Fibroblast of peridontal ligament (primary cell): ENCODE data around the gene PSMD2.
"Not testable (repeated sequence)": the region's sequence is repeated elsewhere in the genome, so short reads cannot be mapped to it uniquely, and the experiment has no call there.

Experiments used
- DNase-seq: peaks from one replicate; pipeline ENCODE4 v3.0.0-alpha.2; 2010; ENCODE audit errors: extremely low read depth

PSMD2 gene

GRCh38 chr3:184339001-184339400 lies 40.0 kb downstream of the PSMD2 start:
- no peak for DNase-seq

GRCh38 chr3:184339451-184340135 lies 40.6 kb downstream of the PSMD2 start:
- not testable (repeated sequence) for DNase-seq

GRCh38 chr3:184341925-184342324 lies 42.9 kb downstream of the PSMD2 start:
- no peak for DNase-seq

DNA sequence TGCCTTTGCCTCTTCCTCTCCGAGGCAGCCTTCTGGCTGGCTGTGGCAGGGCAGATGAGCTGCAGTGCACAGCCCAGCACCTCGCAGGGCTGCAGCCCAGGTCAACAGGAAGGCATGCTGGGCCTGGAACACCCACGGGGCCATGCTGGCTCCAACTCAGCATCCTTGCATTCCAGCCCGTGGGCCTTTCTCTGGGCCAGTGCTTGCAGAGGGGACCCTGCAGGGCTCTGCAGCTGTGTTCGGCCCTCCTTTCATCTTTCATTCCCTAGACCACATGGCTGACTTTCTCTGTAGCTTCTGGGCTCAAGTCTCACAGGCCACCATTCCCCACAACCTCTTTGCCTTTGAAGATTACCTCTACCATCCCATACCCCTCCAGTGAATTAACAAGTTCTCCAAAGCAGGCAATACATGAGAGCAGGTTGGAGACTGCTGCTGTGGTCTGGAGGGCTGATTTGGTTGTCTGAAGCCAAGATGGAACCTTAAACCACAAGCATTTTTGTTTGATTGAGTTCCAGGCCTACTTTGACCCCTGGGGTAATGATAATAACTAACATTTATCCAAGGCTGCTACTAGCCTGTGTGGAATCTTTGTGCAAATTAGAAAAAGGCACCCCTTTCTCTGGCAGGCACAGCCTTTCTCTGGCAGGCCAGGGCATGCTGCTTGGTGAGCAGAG lies 44.3 kb downstream of the PSMD2 start:
- peak; percentile 74 for DNase-seq

DNA sequence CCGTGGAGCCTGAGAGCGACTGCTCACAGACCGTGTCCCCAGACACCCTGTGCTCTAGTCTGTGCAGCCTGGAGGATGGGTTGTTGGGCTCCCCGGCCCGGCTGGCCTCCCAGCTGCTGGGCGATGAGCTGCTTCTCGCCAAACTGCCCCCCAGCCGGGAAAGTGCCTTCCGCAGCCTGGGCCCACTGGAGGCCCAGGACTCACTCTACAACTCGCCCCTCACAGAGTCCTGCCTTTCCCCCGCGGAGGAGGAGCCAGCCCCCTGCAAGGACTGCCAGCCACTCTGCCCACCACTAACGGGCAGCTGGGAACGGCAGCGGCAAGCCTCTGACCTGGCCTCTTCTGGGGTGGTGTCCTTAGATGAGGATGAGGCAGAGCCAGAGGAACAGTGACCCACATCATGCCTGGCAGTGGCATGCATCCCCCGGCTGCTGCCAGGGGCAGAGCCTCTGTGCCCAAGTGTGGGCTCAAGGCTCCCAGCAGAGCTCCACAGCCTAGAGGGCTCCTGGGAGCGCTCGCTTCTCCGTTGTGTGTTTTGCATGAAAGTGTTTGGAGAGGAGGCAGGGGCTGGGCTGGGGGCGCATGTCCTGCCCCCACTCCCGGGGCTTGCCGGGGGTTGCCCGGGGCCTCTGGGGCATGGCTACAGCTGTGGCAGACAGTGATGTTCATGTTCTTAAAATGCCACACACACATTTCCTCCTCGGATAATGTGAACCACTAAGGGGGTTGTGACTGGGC lies 45.7 kb downstream of the PSMD2 start:
- DNase-seq = no peak

DNA sequence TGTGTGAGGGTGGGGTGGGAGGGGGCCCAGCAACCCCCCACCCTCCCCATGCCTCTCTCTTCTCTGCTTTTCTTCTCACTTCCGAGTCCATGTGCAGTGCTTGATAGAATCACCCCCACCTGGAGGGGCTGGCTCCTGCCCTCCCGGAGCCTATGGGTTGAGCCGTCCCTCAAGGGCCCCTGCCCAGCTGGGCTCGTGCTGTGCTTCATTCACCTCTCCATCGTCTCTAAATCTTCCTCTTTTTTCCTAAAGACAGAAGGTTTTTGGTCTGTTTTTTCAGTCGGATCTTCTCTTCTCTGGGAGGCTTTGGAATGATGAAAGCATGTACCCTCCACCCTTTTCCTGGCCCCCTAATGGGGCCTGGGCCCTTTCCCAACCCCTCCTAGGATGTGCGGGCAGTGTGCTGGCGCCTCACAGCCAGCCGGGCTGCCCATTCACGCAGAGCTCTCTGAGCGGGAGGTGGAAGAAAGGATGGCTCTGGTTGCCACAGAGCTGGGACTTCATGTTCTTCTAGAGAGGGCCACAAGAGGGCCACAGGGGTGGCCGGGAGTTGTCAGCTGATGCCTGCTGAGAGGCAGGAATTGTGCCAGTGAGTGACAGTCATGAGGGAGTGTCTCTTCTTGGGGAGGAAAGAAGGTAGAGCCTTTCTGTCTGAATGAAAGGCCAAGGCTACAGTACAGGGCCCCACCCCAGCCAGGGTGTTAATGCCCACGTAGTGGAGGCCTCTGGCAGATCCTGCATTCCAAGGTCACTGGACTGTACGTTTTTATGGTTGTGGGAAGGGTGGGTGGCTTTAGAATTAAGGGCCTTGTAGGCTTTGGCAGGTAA lies 46.5 kb downstream of the PSMD2 start:
- peak; percentile 49 for DNase-seq

- DNase-seq = no peak
Observed at GRCh38 chr3:184346480-184347190, 47.6 kb downstream of the PSMD2 start.

DNA sequence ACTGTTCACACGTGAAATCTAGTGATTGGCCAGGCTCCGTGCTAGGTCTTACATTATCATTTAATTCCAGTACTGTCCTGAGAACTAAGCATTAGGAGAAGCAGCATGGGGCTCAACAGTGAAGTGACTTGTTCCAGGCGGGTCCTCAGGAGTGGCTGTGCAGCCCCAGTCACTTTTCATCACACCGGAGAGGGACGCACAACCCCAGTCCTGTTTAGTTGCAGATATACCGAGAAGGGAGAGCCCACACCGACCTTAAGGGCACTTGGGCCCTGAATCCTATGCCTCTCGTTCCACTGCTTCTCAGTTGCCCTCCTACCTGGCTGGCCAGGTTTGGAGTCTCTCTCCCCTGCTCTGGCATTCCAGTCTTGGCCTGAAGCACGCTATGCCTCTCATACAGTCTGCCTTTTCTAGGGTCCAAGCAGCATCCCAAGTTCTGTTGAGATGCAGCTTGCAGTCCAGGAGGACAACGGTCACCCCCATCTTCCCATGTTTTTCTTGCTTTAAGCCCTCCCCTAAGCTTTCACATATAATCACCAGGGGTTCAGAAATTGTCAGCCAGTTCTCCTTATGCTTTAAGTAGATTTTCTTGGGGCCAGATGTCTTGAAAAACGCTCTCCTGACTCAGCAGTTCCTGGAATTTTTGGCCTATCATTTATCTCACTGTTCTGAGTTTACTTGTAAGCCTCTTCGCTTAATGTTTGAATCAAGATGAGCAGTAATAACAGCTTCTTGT lies 48.4 kb downstream of the PSMD2 start:
- peak; percentile 68 for DNase-seq

DNA sequence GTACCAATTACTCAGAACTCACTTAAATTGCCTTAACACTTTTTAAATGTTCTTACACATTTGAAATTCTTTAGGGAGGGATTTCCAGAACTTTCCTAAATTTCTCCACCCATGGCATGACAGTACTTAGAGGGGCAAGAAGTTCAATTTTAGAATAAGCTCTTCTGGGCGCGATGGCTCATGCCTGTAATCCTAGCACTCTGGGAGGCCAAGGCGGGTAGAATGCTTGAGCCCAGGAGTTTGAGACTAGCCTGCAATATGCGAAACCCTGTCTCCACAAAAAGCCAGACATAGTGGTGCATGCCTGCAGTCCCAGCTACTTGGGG lies 49.0 kb downstream of the PSMD2 start:
- no peak for DNase-seq

GRCh38 chr3:184349563-184350470 lies 50.8 kb downstream of the PSMD2 start:
- DNase-seq = no peak

- DNase-seq = no peak
Observed at GRCh38 chr3:184350618-184351017, 51.6 kb downstream of the PSMD2 start.

- no peak for DNase-seq
Observed at GRCh38 chr3:184351511-184352148, 52.6 kb downstream of the PSMD2 start.

- no peak for DNase-seq
Observed at GRCh38 chr3:184352149-184352785, 53.2 kb downstream of the PSMD2 start.

- no peak for DNase-seq
Observed at GRCh38 chr3:184352897-184353545, 54.0 kb downstream of the PSMD2 start.

GRCh38 chr3:184353546-184353941 lies 54.5 kb downstream of the PSMD2 start:
- no peak for DNase-seq

- DNase-seq = no peak
Observed at GRCh38 chr3:184354121-184354728, 55.2 kb downstream of the PSMD2 start.

DNA sequence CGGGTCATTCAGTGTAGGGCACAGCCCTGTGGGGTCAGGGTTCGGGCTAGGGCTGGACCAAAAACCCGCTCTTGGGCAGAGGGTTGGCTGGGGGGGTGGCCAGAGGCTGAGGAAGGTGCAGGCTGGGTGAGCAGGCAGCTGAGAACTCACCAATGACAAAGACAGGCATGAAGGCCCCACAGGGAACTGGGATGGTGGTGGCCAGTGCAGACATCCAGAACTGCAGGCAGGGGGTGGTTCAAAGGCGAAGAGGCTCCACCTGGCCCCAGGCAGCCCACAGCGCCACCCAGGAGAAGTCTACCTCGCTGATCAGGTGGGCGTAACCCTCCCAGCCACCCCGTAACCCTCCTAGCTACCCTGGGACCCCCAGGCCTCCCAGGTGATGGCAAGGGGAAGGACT lies 55.7 kb downstream of the PSMD2 start:
- DNase-seq = no peak
